Measurements from ENCODE around the gene PLCD1.

The PLCD1 gene

DNA sequence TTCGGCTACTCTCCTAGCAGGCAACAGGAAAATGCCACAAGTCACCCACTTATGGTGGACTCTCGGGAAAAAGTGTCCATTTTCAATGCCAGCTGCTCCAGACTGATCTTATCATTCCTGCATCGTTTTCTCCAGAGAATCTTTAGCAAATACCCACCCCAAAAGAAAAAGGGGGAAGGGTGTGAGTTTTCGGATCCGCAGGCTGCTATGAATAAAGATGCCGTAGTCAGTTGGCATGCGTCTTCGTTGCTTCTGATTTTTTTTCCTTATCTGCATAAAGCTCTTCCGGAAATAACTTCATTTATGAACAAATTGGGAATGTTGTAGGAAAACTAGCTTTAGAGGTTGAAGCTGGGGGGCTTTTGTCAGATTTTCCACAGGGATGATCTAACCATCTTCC lies 61.2 kb downstream of the PLCD1 start:
- no peak for DNase-seq (ENCODE audit: low spot score)
- TF ChIP-seq, protein P1, sequence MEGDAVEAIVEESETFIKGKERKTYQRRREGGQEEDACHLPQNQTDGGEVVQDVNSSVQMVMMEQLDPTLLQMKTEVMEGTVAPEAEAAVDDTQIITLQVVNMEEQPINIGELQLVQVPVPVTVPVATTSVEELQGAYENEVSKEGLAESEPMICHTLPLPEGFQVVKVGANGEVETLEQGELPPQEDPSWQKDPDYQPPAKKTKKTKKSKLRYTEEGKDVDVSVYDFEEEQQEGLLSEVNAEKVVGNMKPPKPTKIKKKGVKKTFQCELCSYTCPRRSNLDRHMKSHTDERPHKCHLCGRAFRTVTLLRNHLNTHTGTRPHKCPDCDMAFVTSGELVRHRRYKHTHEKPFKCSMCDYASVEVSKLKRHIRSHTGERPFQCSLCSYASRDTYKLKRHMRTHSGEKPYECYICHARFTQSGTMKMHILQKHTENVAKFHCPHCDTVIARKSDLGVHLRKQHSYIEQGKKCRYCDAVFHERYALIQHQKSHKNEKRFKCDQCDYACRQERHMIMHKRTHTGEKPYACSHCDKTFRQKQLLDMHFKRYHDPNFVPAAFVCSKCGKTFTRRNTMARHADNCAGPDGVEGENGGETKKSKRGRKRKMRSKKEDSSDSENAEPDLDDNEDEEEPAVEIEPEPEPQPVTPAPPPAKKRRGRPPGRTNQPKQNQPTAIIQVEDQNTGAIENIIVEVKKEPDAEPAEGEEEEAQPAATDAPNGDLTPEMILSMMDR (IDR thresholded peaks at IDR 0.05; ENCODE audit: extremely low read depth, missing control alignments), result no peak

DNA sequence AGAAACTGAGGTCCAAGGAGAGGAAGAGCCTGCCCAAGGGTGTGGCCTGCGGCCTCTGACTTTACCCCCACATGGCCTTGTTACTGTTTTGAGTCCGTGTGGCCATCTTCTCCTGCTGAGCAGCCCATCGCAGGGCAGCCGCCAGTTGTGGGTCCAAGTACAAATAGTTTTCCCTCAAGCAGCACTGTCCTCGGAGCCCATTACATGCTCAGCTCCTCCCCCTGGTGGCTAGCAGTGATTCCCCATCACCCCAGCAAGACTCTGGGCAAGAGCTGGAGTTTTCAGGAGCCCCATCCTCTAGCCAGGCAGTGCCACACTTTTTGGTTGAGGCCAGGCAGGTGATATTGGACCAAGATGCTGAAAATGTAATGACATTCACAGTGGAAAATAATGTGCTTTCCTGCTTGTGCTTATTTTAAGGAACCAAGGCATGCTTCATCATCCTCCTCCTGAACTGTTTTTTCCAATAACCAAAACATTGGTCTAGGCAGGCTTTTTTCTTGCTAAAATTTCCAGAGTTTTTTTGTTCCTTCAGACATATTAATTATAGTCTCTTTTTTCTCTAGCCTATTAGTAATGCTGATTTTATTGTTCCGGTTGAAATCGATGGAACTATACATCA lies 62.1 kb downstream of the PLCD1 start:
- TF ChIP-seq, protein P1 (IDR thresholded peaks at IDR 0.05; ENCODE audit: extremely low read depth, missing control alignments), result peak; percentile 91
- DNase-seq (ENCODE audit: low spot score), result peak; percentile 70

DNA sequence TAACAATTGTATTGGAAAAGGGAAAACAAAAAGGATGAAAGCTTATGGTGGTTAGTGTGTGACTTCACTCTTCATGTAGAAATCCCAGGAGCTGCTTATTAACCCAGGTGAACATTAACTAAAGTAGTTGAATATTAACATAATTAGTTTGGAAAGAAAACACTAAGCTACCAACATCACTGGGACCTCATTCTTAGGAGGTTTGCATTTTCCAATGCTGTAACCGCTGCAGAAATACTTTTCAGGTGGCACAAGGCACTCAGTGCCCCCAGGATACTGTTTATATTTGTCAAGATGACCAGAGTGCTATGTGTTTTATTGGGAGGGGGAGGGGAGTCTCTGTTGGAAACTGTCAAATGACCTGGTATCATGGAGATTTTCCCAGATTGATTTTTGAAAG lies 64.7 kb downstream of the PLCD1 start:
- TF ChIP-seq, protein P1 (IDR thresholded peaks at IDR 0.05; ENCODE audit: extremely low read depth, missing control alignments), result no peak
- DNase-seq (ENCODE audit: low spot score), result no peak

DNA sequence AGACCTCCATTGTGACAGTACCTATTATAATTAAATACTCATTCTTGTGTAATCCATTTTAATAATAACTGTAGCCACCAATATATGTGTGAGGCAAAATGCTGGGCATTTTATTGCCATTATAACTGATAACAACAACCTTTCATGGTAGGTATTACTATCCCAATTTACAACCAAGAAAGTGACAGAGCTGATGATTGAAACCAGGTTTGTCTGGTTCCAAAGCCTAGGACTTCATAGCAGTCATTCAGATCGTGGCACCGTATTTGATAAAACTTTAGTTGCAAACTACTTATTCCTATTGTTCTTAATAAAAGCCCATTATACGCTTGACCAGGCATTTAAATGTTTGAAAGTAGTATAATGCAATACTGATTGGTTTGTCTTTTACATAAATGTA lies 65.3 kb downstream of the PLCD1 start:
- TF ChIP-seq, protein P1 (IDR thresholded peaks at IDR 0.05; ENCODE audit: extremely low read depth, missing control alignments), result no peak
- no peak for DNase-seq (ENCODE audit: low spot score)

DNA sequence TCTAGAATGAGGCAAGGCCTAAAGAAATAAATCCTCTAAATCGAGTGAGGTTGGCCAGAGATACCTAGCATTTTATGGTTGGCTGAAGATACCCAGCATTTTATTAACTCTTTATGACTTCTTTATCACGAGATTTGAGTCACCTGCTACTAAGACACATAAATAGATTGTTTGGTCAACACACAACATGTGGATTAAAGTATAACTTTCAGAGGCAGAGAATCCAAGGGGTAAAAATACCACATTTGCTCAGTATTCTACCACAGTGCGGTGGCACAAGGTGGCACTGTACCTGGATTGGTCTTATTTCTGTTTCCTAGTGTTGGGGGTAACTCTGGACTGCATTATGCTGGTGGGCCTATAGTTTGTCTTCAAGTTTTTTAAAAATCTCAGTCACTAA lies 65.8 kb downstream of the PLCD1 start:
- DNase-seq (ENCODE audit: low spot score), result no peak
- TF ChIP-seq, protein P1 (IDR thresholded peaks at IDR 0.05; ENCODE audit: extremely low read depth, missing control alignments), result no peak

DNA sequence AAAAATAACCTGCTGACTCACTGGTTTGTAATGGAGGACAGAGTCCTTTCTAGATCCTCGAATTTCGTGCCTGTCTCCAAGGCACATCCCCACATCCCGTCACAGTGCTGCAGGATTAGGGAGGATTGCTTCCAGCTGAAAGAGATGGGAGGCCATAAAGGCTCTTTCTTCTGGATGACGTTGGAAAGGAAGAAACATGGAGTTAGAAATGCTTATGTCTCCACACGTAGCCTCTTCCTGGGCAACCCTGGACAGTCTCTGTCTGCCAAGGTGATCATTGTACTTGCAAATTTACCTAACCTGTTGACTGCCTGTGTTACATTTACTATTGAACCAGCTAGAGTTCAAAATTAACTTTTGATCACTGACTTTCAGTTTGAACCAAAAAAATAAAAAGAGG lies 66.4 kb downstream of the PLCD1 start:
- no peak for DNase-seq (ENCODE audit: low spot score)
- TF ChIP-seq, protein P1 (IDR thresholded peaks at IDR 0.05; ENCODE audit: extremely low read depth, missing control alignments), result no peak

DNA sequence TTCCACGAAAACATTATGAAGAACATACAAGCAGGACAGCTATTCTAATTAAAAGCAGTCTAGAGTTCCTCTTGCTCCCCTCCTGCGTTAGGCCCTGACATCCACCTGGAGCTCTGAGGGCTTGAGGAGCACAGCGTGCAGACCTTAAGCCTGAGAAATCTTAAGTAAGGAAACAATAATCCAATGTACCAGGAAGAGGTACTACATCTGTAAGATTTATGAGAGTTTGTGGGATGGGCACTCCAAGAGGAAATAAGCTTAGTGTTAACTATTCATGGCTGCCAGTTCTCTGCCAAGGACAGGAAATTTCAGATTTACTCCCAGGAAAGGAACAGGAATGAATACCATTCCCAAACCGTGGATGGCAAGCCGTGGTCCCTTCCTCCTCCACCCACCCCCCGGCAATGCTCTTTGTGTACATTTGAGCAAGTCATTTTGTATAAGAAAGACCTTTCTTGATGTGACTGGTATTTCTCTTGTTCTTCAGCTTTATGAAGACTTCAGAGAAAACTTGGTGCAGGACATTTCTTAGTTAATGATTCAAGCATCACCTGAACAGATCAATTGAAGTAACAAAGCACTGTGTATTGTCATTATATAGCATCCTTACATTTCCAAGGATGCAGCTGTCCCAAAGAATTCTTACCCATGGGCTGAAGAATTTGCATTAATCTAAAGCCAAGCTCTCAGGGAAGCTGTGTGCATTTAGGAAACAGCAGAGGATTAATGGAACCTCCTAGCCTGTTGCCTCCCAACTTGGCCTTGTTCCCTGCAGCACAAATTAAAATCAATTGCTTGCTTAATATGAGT lies 67.6 kb downstream of the PLCD1 start:
- TF ChIP-seq, protein P1 (IDR thresholded peaks at IDR 0.05; ENCODE audit: extremely low read depth, missing control alignments), result no peak
- no peak for DNase-seq (ENCODE audit: low spot score)
